HL-60 (cell line): ENCODE measurements around the gene DLX2.

Experiments used
- GABPA ChIP-seq: IDR thresholded peaks from 2 replicates; pipeline ENCODE4 v1.6.1; 2012; ENCODE audit warnings: low read depth
- POLR2AphosphoS5 ChIP-seq: IDR thresholded peaks from 2 replicates; pipeline ENCODE4 v1.6.1; 2012; ENCODE audit warnings: low read depth
- SPI1 ChIP-seq: IDR thresholded peaks from 2 replicates; pipeline ENCODE4 v1.6.1; 2012; ENCODE audit warnings: low read depth, mild to moderate bottlenecking, borderline replicate concordance
- TF ChIP-seq, protein P1 (sequence below): IDR thresholded peaks from one replicate; pipeline ENCODE4 v1.5.1; 2011; ENCODE audit warnings: low read length, control low read depth, inconsistent platforms; ENCODE audit not compliant: insufficient read depth

DNA sequence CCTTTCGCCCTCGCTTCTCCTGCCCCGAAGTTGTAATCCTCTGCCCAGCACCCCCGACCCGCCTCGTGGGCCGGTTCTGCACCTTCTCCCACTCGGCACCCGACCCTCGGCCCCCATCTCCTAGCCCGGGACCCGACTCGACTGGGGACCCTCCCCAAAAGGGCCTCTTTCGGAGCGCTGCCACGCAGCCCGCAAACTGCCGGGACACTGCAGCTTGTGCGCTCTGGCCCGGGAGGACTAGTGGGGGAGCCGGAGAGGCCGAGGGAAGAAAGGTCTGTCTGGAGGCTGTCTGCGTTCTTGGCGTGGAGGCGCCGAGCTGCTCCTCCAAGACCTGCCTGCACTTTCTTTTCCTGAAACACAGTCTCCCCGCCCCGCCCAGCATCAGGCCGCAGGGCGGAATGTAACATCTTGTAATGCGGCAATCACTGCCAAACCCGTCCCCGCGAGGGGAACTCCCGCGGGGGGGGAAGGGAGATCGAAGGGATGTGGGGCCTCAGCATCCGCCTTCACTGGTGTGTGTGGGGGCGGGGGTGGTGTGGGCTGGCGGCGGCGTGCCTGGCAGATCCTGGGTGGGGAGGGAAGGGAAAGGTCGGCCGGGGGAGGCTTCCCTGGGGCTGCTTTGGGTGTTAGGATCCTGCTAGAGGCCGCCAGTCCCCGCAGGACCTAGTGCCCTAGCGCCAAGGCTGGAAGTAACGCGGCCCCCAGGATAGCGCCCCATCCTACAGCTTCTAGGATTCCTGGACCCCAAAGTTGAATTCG, 7.4 kb downstream of the DLX2 start:
- TF ChIP-seq, protein P1, sequence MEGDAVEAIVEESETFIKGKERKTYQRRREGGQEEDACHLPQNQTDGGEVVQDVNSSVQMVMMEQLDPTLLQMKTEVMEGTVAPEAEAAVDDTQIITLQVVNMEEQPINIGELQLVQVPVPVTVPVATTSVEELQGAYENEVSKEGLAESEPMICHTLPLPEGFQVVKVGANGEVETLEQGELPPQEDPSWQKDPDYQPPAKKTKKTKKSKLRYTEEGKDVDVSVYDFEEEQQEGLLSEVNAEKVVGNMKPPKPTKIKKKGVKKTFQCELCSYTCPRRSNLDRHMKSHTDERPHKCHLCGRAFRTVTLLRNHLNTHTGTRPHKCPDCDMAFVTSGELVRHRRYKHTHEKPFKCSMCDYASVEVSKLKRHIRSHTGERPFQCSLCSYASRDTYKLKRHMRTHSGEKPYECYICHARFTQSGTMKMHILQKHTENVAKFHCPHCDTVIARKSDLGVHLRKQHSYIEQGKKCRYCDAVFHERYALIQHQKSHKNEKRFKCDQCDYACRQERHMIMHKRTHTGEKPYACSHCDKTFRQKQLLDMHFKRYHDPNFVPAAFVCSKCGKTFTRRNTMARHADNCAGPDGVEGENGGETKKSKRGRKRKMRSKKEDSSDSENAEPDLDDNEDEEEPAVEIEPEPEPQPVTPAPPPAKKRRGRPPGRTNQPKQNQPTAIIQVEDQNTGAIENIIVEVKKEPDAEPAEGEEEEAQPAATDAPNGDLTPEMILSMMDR: no peak
- TF ChIP-seq GABPA: no peak
- TF ChIP-seq SPI1: no peak
- no peak for TF ChIP-seq POLR2AphosphoS5
